IMR-90 (cell line): ENCODE measurements around the gene TBC1D22A. TPM values are rescaled to one million over a fixed set of nuclear protein-coding genes. Genes with fewer than 3 reads are reported as not detected.

Experiments
- ATAC-seq: fragments of 200-7000 bp; cut with Tn5 transposase; 2 replicates; pipeline ENCODE4 v1.9.1; 2020; ENCODE audit warnings: low read depth, mild to moderate bottlenecking, moderate library complexity
- BruUV-seq: library from RNA; stranded (reverse); fragments of 400-500 nt; replicated peaks from 2 replicates; lab custom pipeline; 2021; lab: Mats Ljungman, UMichigan
- CTCF ChIA-PET: fragments of 300-600 bp; formaldehyde crosslinking; extraction: SDS; loops from one replicate; lab custom pipeline; 2021; ENCODE audit warnings: antibody characterized with exemption; lab: Yijun Ruan, JAX
- POLR2A ChIA-PET: fragments of 300-600 bp; sonication (Branson Sonifier 250); formaldehyde crosslinking; loops from one replicate; lab custom pipeline; 2022; ENCODE audit warnings: antibody characterized with exemption; ENCODE audit not compliant: unreplicated experiment; lab: Charles Lee
- DNase-seq: peaks from one replicate; pipeline ENCODE4 v3.0.0; 2013
- H2AFZ ChIP-seq: replicated peaks from 2 replicates; pipeline ENCODE3; 2013; ENCODE audit warnings: low read length, mild to moderate bottlenecking; ENCODE audit not compliant: poor library complexity
- H2AK5ac ChIP-seq: 2 replicates; pipeline ENCODE4 v1.6.1; 2013; ENCODE audit warnings: low read depth, low read length, inconsistent platforms
- H2AK9ac ChIP-seq: replicated peaks from 2 replicates; pipeline ENCODE3; 2013; ENCODE audit warnings: mild to moderate bottlenecking, low read depth, low read length, moderate library complexity; ENCODE audit not compliant: poor library complexity
- H2BK120ac ChIP-seq: 2 replicates; pipeline ENCODE4 v1.6.1; 2013; ENCODE audit warnings: low read depth, low read length, inconsistent platforms
- H2BK15ac ChIP-seq: 3 replicates; pipeline ENCODE4 v1.6.1; 2013; ENCODE audit warnings: low read depth, low read length, inconsistent platforms
- H2BK20ac ChIP-seq: 2 replicates; pipeline ENCODE4 v1.6.1; 2013; ENCODE audit warnings: low read depth, mild to moderate bottlenecking, inconsistent platforms, low read length, moderate library complexity
- H2BK5ac ChIP-seq: 2 replicates; pipeline ENCODE4 v1.6.1; 2013; ENCODE audit warnings: mild to moderate bottlenecking, low read depth, low read length, inconsistent platforms; ENCODE audit not compliant: poor library complexity, severe bottlenecking
- H3K14ac ChIP-seq: replicated peaks from 2 replicates; pipeline ENCODE4 v1.6.1; 2013; ENCODE audit warnings: low read depth, low read length, inconsistent platforms
- H3K18ac ChIP-seq: 2 replicates; pipeline ENCODE4 v1.6.1; 2013; ENCODE audit warnings: low read depth, low read length, control low read depth
- H3K23ac ChIP-seq: 2 replicates; pipeline ENCODE4 v1.6.1; 2013; ENCODE audit warnings: low read depth, low read length, inconsistent platforms
- H3K27ac ChIP-seq: 2 replicates; pipeline ENCODE4 v1.5.1; 2013; ENCODE audit warnings: mild to moderate bottlenecking, control low read depth, low read length; ENCODE audit not compliant: insufficient read depth
- H3K27me3 ChIP-seq: 2 replicates; pipeline ENCODE4 v1.6.1; 2013; ENCODE audit warnings: low read length; ENCODE audit not compliant: control insufficient read depth, insufficient read depth
- H3K36me3 ChIP-seq: 2 replicates; pipeline ENCODE4 v1.6.1; 2013; ENCODE audit warnings: low read length, mixed read lengths; ENCODE audit not compliant: control insufficient read depth, insufficient read depth
- H3K4ac ChIP-seq: 2 replicates; pipeline ENCODE4 v1.6.1; 2013; ENCODE audit warnings: low read depth, low read length, inconsistent platforms
- H3K4me1 ChIP-seq: 2 replicates; pipeline ENCODE4 v1.6.1; 2013; ENCODE audit warnings: low read length, mixed read lengths; ENCODE audit not compliant: control insufficient read depth, insufficient read depth
- H3K4me2 ChIP-seq: 2 replicates; pipeline ENCODE4 v1.6.1; 2013; ENCODE audit warnings: low read depth, mild to moderate bottlenecking, control low read depth, low read length, moderate library complexity
- H3K4me3 ChIP-seq: 2 replicates; pipeline ENCODE4 v1.5.1; 2013; ENCODE audit warnings: low read depth, mild to moderate bottlenecking, control low read depth, low read length, moderate library complexity; ENCODE audit not compliant: insufficient read depth
- H3K56ac ChIP-seq: 2 replicates; pipeline ENCODE4 v1.6.1; 2013; ENCODE audit warnings: low read length, inconsistent platforms; ENCODE audit not compliant: insufficient read depth; ENCODE audit errors: extremely low read depth
- H3K79me1 ChIP-seq, 2 experiments: 2 replicates each; pipeline ENCODE4 v1.6.1; 2013; ENCODE audit warnings: low read length in 2 of 2, inconsistent platforms in 1 of 2, low read depth in 1 of 2
- H3K9ac ChIP-seq: 2 replicates; pipeline ENCODE4 v1.6.1; 2013; ENCODE audit warnings: low read depth, low read length, control low read depth
- H3K9me1 ChIP-seq: 2 replicates; pipeline ENCODE4 v1.6.1; 2013; ENCODE audit warnings: low read length, inconsistent platforms; ENCODE audit not compliant: insufficient read depth
- H3K9me3 ChIP-seq: 2 replicates; pipeline ENCODE4 v1.6.1; 2013; ENCODE audit warnings: low read length; ENCODE audit not compliant: control insufficient read depth, insufficient read depth
- H4K20me1 ChIP-seq: 2 replicates; pipeline ENCODE4 v1.6.1; 2013; ENCODE audit warnings: low read length, inconsistent platforms; ENCODE audit not compliant: insufficient read depth
- H4K5ac ChIP-seq: 2 replicates; pipeline ENCODE4 v1.6.1; 2013; ENCODE audit warnings: mild to moderate bottlenecking, low read depth, low read length, control low read depth
- H4K8ac ChIP-seq, 2 experiments: 2 replicates each; pipeline ENCODE4 v1.6.1; 2013; ENCODE audit warnings: low read depth in 2 of 2, low read length in 2 of 2, control low read depth in 1 of 2, inconsistent platforms in 1 of 2
- H4K91ac ChIP-seq: 2 replicates; pipeline ENCODE4 v1.6.1; 2013; ENCODE audit warnings: low read depth, low read length, inconsistent platforms; ENCODE audit not compliant: insufficient read depth
- BHLHE40 ChIP-seq: fragments of 150-350 bp; IDR thresholded peaks from 2 replicates; pipeline ENCODE4 v1.6.1; 2016; ENCODE audit warnings: mild to moderate bottlenecking, low read depth, low read length
- FOS ChIP-seq: fragments of 150-350 bp; IDR thresholded peaks from 2 replicates; pipeline ENCODE4 v1.6.1; 2016; ENCODE audit warnings: low read depth, low read length
- MAZ ChIP-seq: IDR thresholded peaks from 2 replicates; pipeline ENCODE4 v1.6.1; 2012; ENCODE audit warnings: low read depth, mild to moderate bottlenecking, low read length, improper control_type of control experiment, moderate library complexity, borderline replicate concordance
- MXI1 ChIP-seq: IDR thresholded peaks from 2 replicates; pipeline ENCODE4 v1.6.1; 2012; ENCODE audit warnings: low read depth, mild to moderate bottlenecking, low read length, moderate library complexity, borderline replicate concordance
- NFE2L2 ChIP-seq: fragments of 150-350 bp; IDR thresholded peaks from 2 replicates; pipeline ENCODE4 v1.6.1; 2016; ENCODE audit warnings: low read depth, mild to moderate bottlenecking, low read length
- POLR2A ChIP-seq: IDR thresholded peaks from 2 replicates; pipeline ENCODE4 v1.6.1; 2012; ENCODE audit warnings: mild to moderate bottlenecking, low read depth, low read length
- WGBS, 2 experiments: methylation state at CpG; one replicate each; pipeline versions ENCODE4 v1.1.5 to v1.1.7; 2013; ENCODE audit warnings: missing lambda C conversion rate in 2 of 2; ENCODE audit not compliant: insufficient read length in 1 of 2; ENCODE audit errors: extremely low coverage in 2 of 2; 5-methylcytosine and 5-hydroxymethylcytosine counted together
- dilution Hi-C: fragments of 300-500 bp; cut with HindIII; formaldehyde crosslinking; loops from one replicate; pipeline ENCODE4 v1.14.3; 2018; ENCODE audit warnings: low sequenced_read_pairs; ENCODE audit not compliant: unreplicated experiment
- in situ Hi-C: fragments of 300-500 bp; cut with MboI; formaldehyde crosslinking; loops from 3 replicates; pipeline ENCODE4 v1.14.3; 2019; ENCODE audit warnings: low sequenced_read_pairs, inconsistent platforms, mixed read lengths
- intact Hi-C: fragments of 100-400 bp; cut with micrococcal nuclease; formaldehyde crosslinking; loops from 2 replicates; pipeline ENCODE4 v1.10.0; 2022
- polyA plus RNA-seq, 3 experiments: library from polyadenylated mRNA; depleted of rRNA; stranded (reverse); fragments of >200 nt; gene quantifications; 2 replicates each; pipeline ENCODE4 v1.2.3, GENCODE V29; 2012; ENCODE audit warnings: low replicate concordance in 1 of 3
- total RNA-seq: library from RNA; depleted of rRNA; stranded (reverse); fragments of >200 nt; gene quantifications from 2 replicates; pipeline ENCODE4 v1.2.3, GENCODE V29; 2012
- TF ChIP-seq, protein P1 (sequence below): conservative IDR thresholded peaks from 2 replicates; pipeline ENCODE4 v1.5.1; 2012; ENCODE audit warnings: mild to moderate bottlenecking, low read depth, low read length, improper control_type of control experiment
- TF ChIP-seq, protein P2 (sequence below): fragments of 150-350 bp; IDR thresholded peaks from 2 replicates; pipeline ENCODE4 v1.6.1; 2016; ENCODE audit warnings: low read depth, mild to moderate bottlenecking, low read length, moderate library complexity, borderline replicate concordance

The TBC1D22A gene
- total and polyA plus RNA-seq, 2 of the 4 experiments (the other 2 are of a cell fraction) = 9.0 to 16.7 TPM

DNA sequence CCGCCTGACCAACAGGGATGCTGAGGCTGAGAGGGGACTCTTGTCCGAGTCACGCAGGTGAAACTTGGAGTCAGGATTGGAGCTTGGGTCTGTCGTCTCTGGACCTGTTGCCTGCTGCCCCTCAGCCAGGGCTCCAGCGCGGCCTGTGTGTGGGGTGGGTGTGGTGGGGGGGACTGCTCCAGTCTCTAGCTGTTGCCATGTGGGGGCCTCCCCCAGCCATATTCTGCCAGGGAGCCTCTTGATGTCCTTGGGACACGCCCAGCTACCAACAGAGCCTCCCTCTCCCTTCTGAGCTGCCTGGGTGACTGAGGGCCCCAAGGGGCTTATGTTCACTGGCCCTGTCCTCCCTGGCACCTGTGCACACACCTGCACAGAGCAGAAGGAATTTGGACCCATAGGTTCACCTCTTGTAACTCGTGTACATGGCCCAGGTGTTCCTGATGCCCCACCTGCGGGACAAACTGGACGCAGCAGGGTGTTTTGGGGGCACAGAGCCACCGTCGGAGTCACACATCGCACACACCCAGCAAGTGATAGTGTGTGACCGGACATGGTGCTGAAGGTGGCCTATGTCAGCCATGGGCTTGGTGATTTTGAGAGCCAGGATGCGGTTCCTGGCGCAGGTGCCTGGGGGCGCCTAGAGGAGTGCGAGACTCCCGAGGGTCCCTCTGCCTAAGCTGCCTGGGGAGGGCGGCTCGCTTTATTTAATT is 252.3 kb downstream of the TBC1D22A start:
- CTCF ChIA-PET = no interaction called here
- Histone ChIP-seq H3K14ac (no peak overlapping the region), H3K23ac (no peak overlapping the region), H3K9me3 (no peaks in the 10 kb centered on the region), H3K9ac (no peak overlapping the region), H3K9me1 (peaks cover 11% of the 10 kb centered on the region), H3K36me3 (peaks cover under 1% of the 10 kb centered on the region), H2BK20ac (no peak overlapping the region), H3K56ac (no peak overlapping the region), H4K8ac (no peak overlapping the region), H3K27ac (no peak overlapping the region), H2AK9ac (no peak overlapping the region), H4K5ac (no peak overlapping the region), H2BK120ac (no peak overlapping the region), H2BK15ac (no peak overlapping the region), H3K4me1 (peaks cover 3% of the 10 kb centered on the region), H2AK5ac (no peak overlapping the region), H3K27me3 (no peaks in the 10 kb centered on the region), H2AFZ (no peak overlapping the region), H4K20me1 (peaks cover 21% of the 10 kb centered on the region), H3K79me1 (peaks cover 0 to 21% of the 10 kb centered on the region in 2 experiments; a peak in 2 of 4 replicates), H3K4ac (no peak overlapping the region), H3K4me3 (no peak overlapping the region), H3K4me2 (no peak overlapping the region), H2BK5ac (no peak overlapping the region), H3K18ac (no peak overlapping the region), H4K91ac (no peak overlapping the region)
- intact Hi-C loops (no loop called here), dilution Hi-C loops (no loop called here), in situ Hi-C loops (no loop called here)
- no peak for TF ChIP-seq POLR2A
- TF ChIP-seq, protein P1, sequence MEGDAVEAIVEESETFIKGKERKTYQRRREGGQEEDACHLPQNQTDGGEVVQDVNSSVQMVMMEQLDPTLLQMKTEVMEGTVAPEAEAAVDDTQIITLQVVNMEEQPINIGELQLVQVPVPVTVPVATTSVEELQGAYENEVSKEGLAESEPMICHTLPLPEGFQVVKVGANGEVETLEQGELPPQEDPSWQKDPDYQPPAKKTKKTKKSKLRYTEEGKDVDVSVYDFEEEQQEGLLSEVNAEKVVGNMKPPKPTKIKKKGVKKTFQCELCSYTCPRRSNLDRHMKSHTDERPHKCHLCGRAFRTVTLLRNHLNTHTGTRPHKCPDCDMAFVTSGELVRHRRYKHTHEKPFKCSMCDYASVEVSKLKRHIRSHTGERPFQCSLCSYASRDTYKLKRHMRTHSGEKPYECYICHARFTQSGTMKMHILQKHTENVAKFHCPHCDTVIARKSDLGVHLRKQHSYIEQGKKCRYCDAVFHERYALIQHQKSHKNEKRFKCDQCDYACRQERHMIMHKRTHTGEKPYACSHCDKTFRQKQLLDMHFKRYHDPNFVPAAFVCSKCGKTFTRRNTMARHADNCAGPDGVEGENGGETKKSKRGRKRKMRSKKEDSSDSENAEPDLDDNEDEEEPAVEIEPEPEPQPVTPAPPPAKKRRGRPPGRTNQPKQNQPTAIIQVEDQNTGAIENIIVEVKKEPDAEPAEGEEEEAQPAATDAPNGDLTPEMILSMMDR = no peak
- no peak for TF ChIP-seq MAZ
- no peak for TF ChIP-seq FOS
- TF ChIP-seq NFE2L2 = no peak
- no peak for TF ChIP-seq MXI1
- TF ChIP-seq BHLHE40 = no peak
- TF ChIP-seq, protein P2, sequence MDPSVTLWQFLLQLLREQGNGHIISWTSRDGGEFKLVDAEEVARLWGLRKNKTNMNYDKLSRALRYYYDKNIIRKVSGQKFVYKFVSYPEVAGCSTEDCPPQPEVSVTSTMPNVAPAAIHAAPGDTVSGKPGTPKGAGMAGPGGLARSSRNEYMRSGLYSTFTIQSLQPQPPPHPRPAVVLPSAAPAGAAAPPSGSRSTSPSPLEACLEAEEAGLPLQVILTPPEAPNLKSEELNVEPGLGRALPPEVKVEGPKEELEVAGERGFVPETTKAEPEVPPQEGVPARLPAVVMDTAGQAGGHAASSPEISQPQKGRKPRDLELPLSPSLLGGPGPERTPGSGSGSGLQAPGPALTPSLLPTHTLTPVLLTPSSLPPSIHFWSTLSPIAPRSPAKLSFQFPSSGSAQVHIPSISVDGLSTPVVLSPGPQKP = no peak
- DNase-seq = no peak
- no TSS peak for BruUV-seq
- 98% methylated on average over 7 of the region's 21 CpGs; no CpG with 5 or more reads in 1 of the 2 experiments for WGBS, 2 experiments
- ATAC-seq = no peak
- POLR2A ChIA-PET = no interaction called here
